ENCODE measurements around the gene CARD19. TPM values are rescaled to one million over a fixed set of nuclear protein-coding genes. Genes with fewer than 3 reads are reported as not detected.

The CARD19 gene
- total RNA-seq, 1 experiment from 2014 or later = 63.4 TPM

DNA sequence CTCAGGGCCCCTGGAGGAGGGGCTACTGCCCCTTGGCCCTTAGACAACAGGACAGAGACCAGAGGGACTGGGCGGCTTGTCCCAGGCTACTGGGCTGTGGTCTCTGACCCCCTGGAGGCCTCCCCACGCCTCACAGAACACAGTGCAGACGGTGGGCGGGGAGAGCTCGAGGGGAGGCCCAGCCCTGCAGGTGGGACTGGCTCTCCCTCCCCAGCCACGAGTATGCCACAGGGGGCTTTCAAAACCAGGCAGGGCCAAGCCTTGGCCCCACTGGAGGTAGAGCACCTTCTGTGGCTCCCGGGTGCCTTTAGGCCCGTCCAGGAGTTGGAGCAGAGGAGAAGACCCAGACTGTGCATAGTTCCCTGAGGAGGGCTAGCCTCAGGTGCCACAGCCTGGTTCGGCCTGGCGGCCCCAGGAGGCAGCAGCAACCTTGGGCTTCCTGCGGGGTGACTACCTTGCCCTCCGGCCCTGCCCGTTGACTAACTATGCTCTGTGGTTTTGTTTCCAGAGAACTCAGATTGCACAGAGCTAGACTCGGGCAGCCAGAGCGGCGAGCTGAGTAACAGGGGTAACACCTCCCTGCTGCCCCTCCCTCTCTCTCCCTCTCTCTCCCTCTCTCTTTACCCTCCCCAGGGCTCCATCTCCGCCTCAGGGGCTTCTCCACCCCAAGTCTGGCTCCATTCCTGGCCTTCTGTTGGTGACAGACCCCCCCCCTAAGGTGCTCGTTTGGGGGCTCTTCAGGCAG lies 15.5 kb downstream of the CARD19 start:
- H3K4me3 ChIP-seq (ENCODE audit: low read depth in 2 of 2, low read length in 2 of 2) = no peak overlapping the region
- no peaks in the 10 kb centered on the region for H3K36me3 ChIP-seq (ENCODE audit: control insufficient read depth, insufficient read depth, low read length)
- ATAC-seq = 0 out of 2 replicates have a peak, but pooled peaks have one; percentile 13
- H3K4me1 ChIP-seq (ENCODE audit: control insufficient read depth, insufficient read depth, low read length) = no peaks in the 10 kb centered on the region
- no peak for DNase-seq (ENCODE audit: low read depth, low spot score)
- TF ChIP-seq TCF7L2 (IDR thresholded peaks at IDR 0.05; ENCODE audit: low read depth, low read length) (no peak), POLR2AphosphoS5 (IDR thresholded peaks at IDR 0.05; ENCODE audit: low read depth, low read length) (no peak), SIN3A (IDR thresholded peaks at IDR 0.05; ENCODE audit: borderline replicate concordance, insufficient read depth, low read depth, low read length) (no peak)
- TF ChIP-seq, protein P1, sequence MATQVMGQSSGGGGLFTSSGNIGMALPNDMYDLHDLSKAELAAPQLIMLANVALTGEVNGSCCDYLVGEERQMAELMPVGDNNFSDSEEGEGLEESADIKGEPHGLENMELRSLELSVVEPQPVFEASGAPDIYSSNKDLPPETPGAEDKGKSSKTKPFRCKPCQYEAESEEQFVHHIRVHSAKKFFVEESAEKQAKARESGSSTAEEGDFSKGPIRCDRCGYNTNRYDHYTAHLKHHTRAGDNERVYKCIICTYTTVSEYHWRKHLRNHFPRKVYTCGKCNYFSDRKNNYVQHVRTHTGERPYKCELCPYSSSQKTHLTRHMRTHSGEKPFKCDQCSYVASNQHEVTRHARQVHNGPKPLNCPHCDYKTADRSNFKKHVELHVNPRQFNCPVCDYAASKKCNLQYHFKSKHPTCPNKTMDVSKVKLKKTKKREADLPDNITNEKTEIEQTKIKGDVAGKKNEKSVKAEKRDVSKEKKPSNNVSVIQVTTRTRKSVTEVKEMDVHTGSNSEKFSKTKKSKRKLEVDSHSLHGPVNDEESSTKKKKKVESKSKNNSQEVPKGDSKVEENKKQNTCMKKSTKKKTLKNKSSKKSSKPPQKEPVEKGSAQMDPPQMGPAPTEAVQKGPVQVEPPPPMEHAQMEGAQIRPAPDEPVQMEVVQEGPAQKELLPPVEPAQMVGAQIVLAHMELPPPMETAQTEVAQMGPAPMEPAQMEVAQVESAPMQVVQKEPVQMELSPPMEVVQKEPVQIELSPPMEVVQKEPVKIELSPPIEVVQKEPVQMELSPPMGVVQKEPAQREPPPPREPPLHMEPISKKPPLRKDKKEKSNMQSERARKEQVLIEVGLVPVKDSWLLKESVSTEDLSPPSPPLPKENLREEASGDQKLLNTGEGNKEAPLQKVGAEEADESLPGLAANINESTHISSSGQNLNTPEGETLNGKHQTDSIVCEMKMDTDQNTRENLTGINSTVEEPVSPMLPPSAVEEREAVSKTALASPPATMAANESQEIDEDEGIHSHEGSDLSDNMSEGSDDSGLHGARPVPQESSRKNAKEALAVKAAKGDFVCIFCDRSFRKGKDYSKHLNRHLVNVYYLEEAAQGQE (IDR thresholded peaks at IDR 0.05; ENCODE audit: insufficient read depth in 1 of 2, low read depth in 2 of 2, low read length in 1 of 2) = no peak
- TF ChIP-seq, protein P2, sequence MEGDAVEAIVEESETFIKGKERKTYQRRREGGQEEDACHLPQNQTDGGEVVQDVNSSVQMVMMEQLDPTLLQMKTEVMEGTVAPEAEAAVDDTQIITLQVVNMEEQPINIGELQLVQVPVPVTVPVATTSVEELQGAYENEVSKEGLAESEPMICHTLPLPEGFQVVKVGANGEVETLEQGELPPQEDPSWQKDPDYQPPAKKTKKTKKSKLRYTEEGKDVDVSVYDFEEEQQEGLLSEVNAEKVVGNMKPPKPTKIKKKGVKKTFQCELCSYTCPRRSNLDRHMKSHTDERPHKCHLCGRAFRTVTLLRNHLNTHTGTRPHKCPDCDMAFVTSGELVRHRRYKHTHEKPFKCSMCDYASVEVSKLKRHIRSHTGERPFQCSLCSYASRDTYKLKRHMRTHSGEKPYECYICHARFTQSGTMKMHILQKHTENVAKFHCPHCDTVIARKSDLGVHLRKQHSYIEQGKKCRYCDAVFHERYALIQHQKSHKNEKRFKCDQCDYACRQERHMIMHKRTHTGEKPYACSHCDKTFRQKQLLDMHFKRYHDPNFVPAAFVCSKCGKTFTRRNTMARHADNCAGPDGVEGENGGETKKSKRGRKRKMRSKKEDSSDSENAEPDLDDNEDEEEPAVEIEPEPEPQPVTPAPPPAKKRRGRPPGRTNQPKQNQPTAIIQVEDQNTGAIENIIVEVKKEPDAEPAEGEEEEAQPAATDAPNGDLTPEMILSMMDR (IDR thresholded peaks at IDR 0.05) = no peak
- intact Hi-C loops (cut with micrococcal nuclease; ENCODE audit: unreplicated experiment) (no loop called here), in situ Hi-C loops (cut with HindIII; ENCODE audit: low pct_unique_long_range_greater_than_20kb, low sequenced_read_pairs) (no loop called here)
- no peaks in the 10 kb centered on the region for H3K9me3 ChIP-seq (ENCODE audit: control insufficient read depth, insufficient read depth, low read depth, low read length)
- H3K27me3 ChIP-seq (ENCODE audit: control insufficient read depth, insufficient read depth, low read length) = no peaks in the 10 kb centered on the region
- no peak overlapping the region for H3K27ac ChIP-seq (ENCODE audit: low read length)
- ChIA-PET POLR2A (no interaction called here), CTCF (no interaction called here)
- BruUV-seq (replicated peaks) = no TSS peak

DNA sequence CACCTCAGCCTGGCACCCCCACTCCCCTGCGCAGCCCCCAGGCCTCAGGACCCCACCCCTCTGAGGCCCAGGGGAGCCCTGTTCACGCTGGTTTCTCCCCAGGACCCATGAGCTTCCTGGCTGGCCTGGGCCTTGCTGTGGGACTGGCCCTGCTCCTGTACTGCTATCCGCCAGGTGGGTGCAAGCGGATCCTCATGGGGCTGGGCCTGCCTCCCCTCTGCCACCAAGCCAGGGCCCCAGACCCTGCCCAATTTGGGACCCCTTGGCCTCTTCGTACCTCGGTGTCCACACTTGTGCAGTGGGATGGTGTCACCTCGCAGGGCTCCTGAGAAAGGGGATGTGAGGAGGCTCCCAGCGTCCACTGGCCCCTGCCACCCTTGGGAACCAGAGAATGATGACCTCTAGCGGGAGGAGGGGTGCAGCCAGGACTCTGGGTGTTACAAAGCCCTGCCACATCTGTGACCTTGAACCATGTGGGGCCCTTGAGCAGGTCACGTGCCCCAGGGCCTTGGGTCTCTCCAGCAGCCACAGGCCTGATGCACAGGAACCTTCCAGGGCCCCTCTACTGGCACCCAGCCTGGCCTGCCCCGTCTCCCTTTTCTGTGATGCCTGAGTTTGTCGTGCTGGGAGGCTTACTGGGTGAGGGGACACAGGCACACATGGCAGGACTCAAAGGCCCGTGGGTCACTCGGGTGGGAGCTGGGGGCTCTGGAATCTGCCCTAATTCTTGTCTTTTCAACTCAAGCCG lies 16.3 kb downstream of the CARD19 start:
- TF ChIP-seq SIN3A (IDR thresholded peaks at IDR 0.05; ENCODE audit: borderline replicate concordance, insufficient read depth, low read depth, low read length) (no peak), TCF7L2 (IDR thresholded peaks at IDR 0.05; ENCODE audit: low read depth, low read length) (no peak), POLR2AphosphoS5 (IDR thresholded peaks at IDR 0.05; ENCODE audit: low read depth, low read length) (no peak)
- TF ChIP-seq, protein P1 (IDR thresholded peaks at IDR 0.05; ENCODE audit: insufficient read depth in 1 of 2, low read depth in 2 of 2, low read length in 1 of 2) = no peak
- TF ChIP-seq, protein P2 (IDR thresholded peaks at IDR 0.05) = no peak
- in situ Hi-C loops (cut with HindIII; ENCODE audit: low pct_unique_long_range_greater_than_20kb, low sequenced_read_pairs) (no loop called here), intact Hi-C loops (cut with micrococcal nuclease; ENCODE audit: unreplicated experiment) (no loop called here)
- no TSS peak for BruUV-seq (replicated peaks)
- no peak for ATAC-seq
- no peak for DNase-seq (ENCODE audit: low read depth, low spot score)
- Histone ChIP-seq H3K4me3 (ENCODE audit: low read depth in 2 of 2, low read length in 2 of 2) (no peak overlapping the region), H3K36me3 (ENCODE audit: control insufficient read depth, insufficient read depth, low read length) (no peaks in the 10 kb centered on the region), H3K27ac (ENCODE audit: low read length) (no peak overlapping the region), H3K27me3 (ENCODE audit: control insufficient read depth, insufficient read depth, low read length) (no peaks in the 10 kb centered on the region), H3K4me1 (ENCODE audit: control insufficient read depth, insufficient read depth, low read length) (no peaks in the 10 kb centered on the region), H3K9me3 (ENCODE audit: control insufficient read depth, insufficient read depth, low read depth, low read length) (no peaks in the 10 kb centered on the region)
- CTCF ChIA-PET = no interaction called here
- POLR2A ChIA-PET = no interaction called here
